GM18511 (cell line): ENCODE measurements around the gene GFM1.
"Not testable (repeated sequence)": the region's sequence is repeated elsewhere in the genome, so short reads cannot be mapped to it uniquely, and the experiment has no call there.

Experiments used
- ATAC-seq: cut with Tn5 transposase; IDR thresholded peaks from one replicate; pipeline ENCODE4 v1.9.1; 2021; ENCODE audit warnings: mild to moderate bottlenecking, moderate library complexity; ENCODE audit not compliant: unreplicated experiment

Gene GFM1

DNA sequence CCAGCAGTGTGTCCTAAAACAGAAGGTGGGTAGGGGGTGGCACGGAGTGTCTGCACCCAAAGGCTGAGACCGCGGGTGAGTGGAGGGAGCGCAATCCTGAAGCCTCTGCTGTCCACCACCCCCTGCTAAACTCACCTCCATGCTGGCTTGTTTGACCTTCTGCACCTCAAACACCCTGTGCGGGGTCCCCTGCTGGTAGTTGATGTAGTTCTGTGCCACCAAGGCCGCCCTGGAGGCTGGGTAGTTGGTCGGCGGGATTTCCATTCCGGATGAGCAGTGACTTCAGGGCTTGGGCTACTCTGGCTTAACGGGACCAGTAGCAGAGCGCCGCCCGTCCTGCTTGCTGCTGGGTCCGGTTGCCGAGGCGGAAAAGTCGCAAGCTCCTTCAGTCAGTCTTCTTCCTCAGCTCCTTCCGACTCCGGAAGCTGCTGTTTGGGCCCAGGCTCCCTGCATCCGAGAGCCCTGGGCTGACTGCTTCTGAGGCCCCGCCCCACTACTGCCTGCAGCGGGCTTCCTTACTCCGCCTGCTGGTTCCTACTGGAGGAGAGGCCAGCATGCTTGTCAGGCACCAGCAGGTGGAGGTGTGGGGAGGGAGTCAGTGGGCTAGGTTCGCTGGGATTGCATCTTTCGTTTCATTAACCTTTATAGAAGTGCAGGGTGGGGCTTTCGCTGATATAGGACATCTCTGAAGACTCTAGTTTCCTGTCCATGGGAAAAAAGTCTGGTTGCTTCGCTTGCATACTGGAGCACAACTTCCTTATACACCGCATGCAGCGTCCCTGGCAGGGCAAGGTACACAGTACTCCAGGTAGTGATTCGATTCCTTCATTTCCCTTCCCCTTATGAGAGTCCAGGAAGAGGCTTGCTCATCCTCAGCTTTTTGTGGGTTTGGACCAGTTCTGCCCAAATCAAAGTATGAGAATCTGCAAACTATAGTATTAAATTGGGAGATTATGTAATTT lies 28.2 kb downstream of the GFM1 start, which contains the start of gene LXN:
TSS of gene LXN (minus strand) at position 434 of the 962 bp plus-strand sequence. CDS start at position 264, 170 bp downstream.
- ATAC-seq, result peak; percentile 99

DNA sequence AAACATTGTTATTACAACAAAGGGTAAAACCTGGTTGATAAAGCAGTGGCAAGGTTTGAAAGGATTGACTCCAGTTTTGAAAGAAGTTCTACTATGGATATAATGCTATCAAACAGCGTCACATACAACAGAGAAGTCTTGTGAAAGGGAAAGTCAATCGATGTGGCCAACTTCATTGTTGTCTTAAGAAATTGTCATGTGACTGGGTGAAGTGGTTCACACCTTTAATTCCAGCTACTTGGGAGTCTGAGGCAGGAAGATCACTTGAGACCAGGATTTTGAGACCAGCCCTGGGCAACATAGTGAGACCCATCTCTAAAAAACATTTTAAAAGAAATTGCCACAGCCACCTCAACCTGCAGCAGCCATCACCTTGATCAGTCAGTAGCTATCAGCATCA lies 34.4 kb downstream of the GFM1 start:
- ATAC-seq, result no peak

DNA sequence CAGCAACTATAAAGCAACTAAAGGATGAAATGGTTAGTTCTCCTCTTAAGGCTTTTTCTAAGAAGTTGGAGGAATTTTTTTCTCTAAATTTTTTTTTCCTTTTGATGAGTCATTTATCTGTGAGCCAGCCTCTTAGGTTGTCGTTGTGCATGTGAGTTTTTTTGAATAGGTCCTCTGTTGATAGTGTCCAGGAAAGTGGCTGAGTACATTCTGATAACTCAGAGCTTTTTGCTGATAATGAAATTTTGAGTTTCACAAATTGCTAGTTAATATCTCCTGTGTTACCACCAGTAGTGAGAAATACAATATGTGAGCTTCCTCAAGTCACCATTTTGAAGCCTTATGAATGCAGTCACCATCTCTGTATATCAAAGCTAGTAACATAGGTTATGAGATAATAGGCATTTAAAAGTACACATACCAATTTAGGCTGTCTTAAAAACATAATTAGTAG lies 35.2 kb downstream of the GFM1 start:
- no peak for ATAC-seq

DNA sequence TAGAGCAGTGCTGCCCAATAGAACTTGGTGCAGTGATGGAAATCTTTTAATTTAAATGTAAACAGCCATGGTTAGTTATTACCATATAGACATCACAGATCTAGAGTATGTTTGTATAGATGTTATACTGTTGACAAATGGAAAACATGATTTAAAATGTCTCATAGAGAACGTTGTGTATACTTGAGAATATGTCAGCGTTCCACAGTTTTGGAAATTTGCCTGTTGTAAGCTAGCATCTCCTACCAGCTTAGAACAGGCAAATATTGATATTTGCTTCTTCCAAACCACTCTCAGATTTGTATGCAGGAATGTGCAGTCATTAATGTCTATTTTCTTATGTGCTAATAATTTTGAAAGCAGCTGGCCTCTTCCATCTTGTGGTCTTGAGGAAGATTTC lies 36.5 kb downstream of the GFM1 start:
- ATAC-seq, result no peak

DNA sequence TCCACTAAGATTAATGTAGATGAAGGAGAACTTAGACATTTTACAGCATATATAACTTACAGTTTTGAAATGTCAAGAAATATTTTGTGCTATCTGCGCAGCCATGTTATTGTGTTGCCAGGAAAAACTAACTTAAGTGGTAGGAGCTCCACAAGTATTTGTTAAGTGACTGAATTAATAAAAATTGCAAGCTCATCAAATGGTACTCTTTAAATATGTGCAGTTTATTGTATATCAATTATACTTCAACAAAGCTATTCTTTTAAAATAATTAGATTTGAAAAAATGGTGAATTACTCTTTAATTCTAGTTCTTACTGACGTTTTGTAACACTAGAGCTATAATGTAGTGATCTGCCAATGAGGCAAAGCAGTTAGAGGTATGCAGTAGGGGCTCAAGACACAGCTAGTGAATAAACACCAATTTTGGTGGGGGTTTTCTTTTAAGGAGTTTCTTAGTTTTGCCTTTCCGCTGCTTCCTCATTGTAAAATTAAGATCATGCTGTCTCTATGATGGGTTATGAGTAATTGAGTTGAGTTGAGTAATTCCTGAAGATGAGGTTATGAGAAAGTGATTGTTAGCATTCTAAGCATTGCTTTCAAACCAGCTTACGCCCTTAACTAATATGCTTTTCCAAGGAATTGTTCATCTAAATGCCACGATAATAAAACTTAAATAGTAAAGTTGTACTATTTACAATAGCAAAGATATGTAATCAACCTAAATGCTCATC lies 39.1 kb downstream of the GFM1 start:
- ATAC-seq, result no peak

DNA sequence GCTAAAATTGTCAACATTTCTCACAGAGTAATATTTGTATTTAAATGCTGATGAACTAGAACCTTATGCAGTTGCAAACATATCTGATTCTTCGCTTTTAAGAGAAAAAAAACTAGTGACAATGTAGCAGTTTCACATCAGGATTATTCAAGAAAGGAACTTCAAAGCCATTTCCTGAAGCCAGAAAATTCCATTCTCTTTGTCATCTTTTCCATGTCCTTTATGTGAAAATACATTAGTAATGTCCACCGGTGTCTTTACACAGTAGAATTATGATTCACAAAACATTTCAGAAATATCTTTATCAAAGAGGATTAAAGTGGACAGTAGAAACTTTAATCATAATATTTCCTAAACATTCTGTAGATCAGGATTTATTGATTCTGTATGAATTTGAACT lies 40.8 kb downstream of the GFM1 start:
- no peak for ATAC-seq

DNA sequence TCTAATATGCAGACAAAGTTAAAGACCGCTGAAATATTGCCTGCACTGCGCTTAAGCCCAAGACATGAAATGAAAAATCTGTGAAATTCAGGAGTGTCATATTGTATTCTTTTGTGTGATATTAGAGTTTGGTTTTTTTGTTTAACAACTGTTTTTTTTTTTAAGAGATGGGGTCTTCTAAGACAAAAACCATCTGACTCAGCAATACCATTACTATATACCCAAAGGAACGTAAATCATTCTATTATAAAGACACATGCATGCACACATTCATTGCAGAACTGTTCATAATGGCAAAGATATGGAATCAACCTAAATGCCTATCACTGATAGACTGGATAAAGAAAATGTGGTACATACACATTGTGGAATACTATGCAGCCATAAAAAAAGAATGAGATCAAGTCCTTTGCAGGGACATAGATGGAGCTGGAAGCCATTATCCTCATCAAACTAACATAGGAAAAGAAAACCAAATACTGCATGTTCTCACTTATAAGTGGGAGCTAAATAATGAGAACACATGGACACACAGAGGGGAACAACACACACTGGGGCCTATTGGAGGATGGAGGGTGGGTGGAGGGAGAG lies 49.6 kb downstream of the GFM1 start:
- not testable (repeated sequence) for ATAC-seq

DNA sequence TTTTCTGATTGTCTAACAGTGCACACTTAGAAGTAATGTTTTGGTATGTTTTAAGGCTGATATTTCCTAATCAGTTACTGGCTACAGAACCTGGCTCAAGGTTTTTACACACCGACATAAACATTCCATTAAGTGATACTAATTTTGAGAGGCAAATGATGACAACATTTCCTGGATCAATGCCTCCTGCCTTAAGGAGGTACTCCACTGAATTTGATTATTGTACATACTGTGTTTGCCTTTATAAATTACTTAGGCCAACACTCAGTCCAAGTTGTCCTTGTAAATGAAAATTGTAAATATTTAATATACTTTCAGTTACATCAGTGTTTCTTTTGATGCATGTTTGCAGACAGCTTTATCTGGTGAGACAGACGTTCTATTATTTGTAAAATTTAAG lies 52.3 kb downstream of the GFM1 start:
- no peak for ATAC-seq

DNA sequence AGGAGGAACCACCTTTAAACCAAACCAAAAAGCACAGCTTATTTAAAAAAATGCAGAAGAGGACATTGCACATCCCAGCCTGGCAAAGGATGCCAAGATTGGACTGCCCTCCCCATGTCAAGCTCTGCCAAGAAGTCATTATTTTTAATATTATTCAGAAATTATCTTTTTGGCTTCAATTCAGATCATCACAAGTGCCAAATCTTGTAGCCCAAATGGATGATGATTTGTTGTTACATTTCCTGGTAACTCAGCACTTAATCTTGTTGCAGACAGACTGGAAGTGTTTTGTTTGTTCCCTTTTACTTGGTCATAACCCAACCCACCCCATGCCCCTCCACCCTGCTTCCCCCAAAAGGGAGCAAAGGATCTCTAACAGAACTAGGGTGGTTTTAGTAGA lies 56.2 kb downstream of the GFM1 start:
- ATAC-seq, result no peak

DNA sequence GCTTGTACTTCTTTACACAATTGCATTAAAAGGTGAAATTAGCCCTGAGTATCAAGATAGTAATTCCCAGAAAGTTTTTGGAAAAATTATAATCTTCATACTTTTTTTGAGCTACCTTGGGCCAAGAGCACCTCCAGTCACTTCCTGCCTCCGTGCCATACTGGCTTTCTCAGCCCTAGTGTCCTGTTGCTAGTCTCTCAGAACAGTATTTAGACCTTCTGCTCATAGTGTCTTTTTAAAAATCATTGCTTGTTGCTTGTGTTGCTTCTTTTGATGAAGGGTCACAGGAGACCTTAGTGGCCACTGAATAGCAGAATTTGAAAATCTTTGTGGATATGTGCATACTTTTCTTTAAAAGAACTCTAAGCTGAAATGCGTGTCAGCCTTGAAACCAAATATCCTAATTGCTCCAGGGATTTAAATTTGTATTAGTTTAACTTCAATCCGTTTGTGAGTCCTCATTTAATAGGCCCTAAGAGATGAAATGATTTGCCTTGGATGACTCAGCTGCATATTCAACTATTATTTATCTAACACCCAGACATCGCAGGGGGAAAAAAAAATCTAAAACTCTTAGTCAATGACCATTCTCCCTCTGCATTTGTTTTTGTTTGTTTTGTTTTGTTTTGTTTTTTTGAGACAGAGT lies 57.2 kb downstream of the GFM1 start:
- no peak for ATAC-seq

DNA sequence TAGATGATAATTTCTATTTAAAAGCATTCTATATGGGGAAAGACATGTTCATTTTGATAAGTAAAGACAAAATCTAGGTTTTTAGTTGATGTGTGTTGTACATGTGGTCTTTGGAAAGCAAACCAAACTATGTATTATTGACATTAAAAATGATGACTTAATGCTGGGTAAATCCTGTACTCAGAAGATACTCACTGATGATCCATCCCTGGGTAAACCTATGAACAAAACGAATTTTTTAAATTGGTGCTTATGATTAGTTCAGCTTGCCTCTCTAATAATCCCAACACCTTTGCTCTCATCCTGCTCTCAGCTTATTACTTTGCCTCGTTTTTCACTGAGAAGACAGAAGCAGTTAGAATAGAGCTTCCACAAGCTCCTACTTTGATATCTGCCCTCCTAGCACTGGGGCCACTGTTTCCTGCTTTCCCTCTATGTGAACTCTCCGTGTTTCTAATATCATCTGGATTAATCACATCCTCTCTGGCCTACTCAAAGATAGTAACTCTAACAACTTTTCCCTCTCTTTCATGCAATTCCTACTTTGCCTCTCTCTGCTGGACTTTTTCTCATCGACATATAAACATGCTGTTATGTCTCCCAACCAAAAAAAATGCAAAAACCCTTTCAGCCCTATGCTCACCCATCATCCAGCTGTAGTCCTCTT lies 58.6 kb downstream of the GFM1 start:
- ATAC-seq, result no peak

DNA sequence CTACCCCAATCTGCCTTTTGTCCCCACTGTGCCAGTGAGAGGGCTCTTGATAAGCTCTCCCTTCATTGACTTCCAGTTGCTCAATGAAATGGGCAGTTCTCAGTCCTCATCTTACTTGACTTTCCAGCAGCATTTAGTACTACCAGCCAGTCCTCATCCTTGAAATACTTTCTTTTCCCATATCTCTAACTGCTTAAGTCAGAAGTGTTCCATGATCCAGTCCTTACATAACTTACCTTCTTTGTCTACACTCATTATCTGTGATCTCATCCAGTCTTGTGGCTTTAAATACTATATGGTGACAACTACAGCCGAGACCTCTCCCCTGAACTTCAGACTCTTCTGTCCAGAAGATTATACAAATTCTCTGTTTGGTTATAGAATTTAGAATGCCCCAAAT lies 59.2 kb downstream of the GFM1 start:
- no peak for ATAC-seq

DNA sequence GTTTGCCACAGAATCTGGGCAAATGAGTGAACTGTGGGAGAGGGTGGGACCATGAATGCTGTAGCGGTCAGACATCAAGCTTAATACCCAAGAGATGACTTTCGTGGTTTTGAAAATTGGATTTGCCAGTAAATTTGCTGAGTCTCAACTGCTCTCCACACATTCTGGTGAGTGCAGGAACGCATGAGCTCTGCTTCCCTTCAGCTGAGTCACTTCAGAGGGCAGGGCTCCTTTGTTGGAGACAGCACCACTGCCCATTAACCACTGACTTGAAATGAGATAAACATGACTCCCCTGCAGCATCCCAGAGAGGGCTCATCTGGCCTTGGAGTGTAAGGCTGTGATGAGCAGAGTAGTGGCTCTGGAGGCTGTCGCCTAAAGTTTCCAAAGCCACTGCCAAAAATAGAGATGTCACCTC lies 65.3 kb downstream of the GFM1 start:
- ATAC-seq, result no peak

DNA sequence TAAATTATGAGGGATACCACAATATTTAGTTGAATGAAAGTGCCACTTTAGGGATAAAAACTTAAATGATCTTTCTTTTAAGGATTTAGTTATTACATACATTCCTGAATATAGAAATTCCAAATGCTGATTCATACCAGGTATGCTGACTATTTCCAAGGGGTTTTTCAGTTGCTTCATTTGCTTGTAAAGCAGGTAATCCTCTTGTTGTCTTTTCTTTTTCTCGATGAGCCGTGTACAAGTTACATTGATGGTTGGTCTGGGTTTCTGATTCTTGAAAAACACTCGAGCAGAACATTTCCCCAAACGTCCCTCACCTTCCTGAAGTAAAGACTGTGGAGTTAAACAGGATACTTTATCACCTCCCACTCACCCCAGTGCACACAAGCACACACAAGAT lies 66.3 kb downstream of the GFM1 start:
- ATAC-seq, result no peak

DNA sequence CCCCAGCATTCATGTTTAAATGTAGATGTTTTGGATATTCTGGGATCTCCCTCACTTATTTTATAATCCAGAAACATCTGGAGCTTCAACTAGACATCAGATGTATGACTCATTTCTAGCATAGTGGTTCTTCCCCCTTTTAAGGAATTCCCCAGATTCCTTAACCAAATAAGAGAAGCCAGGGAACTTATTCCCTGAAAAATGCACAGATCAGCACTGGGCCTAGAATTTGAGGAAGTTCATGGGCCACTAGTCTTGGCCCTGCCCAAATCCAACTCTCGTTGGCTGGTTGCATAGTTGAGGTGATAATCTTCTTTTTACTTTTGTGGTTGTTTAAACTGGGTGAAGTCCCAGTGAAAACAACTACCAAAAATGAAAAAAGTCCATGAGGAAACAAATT lies 67.6 kb downstream of the GFM1 start:
- ATAC-seq, result peak; percentile 54

DNA sequence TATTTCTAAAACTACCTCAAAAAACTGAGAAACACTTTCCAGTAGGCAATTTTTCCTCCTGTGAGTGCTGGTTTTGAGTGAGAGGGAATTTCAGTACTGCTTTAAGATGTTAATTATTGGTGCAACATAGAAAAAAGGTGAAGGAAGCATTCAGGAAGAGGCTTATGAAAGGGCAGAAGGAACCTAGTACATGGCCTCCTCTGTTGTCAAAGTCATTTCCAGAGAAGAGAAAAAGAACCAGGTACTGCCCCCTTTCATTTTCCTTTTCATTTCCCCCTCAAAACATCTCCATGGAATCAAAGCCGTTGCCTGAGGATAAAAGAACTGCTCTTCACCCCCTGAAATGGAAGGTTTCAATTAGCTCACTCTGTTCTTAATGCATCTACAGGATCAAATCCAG lies 68.1 kb downstream of the GFM1 start:
- ATAC-seq, result no peak

DNA sequence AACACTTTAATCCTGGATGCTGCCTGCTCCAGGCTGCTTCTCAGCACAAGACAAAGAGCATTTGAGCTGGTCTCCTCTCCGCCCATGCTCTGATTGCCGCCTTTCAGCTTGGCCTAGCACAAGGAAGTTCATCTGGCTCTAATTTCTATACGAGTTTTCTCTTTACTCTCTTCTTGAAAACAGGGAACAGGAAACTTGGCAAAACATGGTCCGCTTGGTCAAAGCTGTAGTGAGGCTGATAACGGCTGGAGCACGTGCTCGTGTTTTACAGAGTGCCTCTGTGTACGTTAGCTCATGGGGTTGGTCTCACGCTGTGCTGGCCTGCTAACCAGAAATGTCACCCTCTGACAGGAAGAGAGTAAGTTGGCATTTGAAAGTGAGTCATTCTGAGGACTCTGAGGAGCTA lies 68.8 kb downstream of the GFM1 start:
- no peak for ATAC-seq

DNA sequence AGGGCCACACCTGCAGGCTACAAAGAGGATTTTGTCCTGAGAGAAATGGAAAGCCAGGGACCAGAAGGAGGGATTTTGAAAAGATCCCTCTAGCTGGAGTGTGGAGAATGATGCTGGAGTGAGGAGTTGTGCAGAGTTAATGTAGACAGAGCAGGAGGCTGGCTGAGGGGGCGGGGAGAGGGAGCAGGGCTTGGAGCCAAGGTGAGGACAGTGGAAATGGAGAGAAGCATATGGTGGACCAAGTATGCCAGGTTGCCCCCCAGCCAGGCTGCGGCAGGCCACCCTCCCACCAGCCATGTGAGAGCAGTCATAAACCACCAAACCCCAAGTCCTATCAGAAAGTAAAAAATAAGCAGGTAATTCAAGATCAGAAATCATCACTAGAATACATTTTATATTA lies 73.2 kb downstream of the GFM1 start:
- ATAC-seq, result no peak

DNA sequence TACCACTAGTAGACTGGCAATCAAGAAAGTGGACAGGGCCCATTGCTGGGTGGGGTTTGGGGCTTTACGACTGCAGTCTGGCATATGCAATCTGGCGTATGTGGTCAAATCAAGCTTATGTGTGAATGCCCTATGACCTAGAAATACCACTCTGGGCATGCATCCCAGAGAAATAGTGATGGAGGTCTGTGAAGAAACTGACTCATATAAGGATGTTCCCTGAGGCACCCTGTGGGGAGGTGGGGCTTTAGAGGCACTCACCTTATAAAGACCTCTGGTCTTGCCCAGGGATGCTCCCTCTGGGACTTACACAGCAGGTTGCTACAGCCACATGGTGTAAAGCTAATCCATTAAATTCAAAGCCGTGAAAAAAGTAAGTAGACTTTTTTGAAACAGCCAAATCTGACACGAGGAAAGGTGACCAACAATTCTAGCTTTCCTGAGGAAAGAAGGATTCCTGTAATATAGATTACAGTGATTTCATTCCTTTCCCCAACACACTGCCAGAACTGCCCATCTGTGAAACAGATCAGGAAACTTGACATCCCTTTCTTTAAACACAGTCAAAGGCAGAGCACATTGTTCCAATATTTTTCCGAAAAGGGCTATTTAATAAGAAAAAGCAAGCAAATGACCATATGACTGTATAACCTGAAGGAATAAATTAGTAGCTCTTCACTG lies 74.3 kb downstream of the GFM1 start:
- no peak for ATAC-seq

DNA sequence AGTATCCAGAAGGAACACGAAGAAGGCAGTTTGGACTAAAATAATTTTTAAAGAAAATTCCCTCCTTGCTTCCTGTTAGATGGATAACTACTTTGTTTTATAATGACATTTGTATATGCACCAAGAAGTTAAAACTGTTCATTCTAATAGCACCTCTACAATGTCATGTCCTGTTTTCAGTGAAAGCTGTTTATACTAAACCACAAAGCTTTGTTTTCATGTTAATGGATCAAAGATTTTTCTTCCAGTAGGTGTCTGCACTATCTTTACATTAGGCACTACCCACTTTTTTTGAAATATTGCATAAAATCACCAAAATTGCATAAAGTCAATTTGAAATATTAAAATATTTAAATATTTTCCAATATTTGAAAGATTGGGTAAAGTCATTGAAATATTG lies 77.8 kb downstream of the GFM1 start:
- ATAC-seq, result no peak
